Activated T-helper 1 cell treated with anti-CD3 and anti-CD28 coated beads, Interleukin-2, amount 50 U/mL, for 16 hours (primary cell): ENCODE data around the gene LEMD3.
"Not testable (repeated sequence)": the region's sequence is repeated elsewhere in the genome, so short reads cannot be mapped to it uniquely, and the experiment has no call there.

Experiments
- DNase-seq, 2 donors: peaks; one replicate each; pipeline ENCODE4 v3.0.0-alpha.2; 2020; ENCODE audit warnings: low read depth in 1 of 2, low spot score in 1 of 2

Gene LEMD3

GRCh38 chr12:65278576-65279368, 109.4 kb downstream of the LEMD3 start, which contains the start of gene MSRB3:
MSRB3 (plus strand) TSS chr12:65278683; CDS start chr12:65308580, 29,897 bp downstream.
- DNase-seq = no peak

DNA sequence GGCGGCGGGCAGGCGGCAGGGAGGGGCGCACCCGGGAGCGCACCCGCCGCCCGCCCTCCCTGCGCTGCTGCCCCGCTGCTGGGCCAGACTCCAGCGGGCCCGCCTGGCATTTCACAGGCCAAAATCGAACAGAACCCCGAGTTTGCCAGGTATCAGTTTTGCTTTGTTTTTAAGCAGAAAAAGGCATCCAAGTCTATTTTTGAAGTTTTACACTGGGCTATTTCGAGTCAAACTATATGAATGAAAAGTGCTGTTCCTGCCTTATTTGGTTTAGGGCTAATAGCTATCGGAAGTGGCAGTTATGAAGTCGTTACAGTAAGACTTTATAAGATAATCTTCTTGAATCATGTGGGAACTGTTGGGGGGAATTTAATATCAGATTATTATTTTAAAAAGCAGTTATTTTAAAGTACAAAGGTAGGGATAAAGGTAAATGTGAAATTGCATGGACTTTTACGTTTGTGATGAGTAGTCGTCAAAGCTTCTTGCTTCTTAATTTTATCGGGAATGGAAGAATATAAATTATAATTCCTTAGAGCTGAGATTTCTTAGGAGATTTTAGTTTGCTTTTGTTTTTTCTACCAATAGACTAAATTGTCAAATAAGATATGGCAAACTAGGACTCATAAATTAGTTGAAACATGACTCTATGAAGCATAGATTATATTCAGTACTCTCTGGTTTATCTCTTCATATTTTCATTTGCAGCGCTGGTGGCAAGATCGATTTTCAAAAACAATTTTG, 110.2 kb downstream of the LEMD3 start:
- no peak for DNase-seq

- DNase-seq = no peak
Observed at GRCh38 chr12:65280306-65280705, 110.9 kb downstream of the LEMD3 start.

GRCh38 chr12:65282840-65283239, 113.5 kb downstream of the LEMD3 start:
- DNase-seq = no peak

GRCh38 chr12:65285532-65285931, 116.1 kb downstream of the LEMD3 start:
- not testable (repeated sequence) for DNase-seq

DNA sequence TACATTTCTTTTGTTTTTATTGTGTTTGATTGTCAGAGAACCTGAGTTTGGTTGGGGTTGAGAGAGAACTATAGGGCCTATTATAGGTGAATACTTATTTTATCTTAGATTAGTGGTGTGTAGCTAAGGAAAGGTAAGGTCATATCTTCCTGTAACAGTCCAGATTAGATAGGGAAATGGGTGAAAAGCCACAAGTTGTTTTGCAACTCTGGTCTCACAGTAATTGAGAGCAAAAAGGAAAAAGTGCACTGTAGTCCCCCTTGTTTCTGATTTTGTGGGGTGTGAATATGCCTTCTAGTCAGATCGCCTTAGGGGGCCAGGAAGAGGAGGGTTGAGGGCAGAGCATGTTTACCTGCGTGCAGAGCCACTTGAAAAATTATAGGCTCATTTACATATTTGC, 118.0 kb downstream of the LEMD3 start:
- DNase-seq = no peak

DNA sequence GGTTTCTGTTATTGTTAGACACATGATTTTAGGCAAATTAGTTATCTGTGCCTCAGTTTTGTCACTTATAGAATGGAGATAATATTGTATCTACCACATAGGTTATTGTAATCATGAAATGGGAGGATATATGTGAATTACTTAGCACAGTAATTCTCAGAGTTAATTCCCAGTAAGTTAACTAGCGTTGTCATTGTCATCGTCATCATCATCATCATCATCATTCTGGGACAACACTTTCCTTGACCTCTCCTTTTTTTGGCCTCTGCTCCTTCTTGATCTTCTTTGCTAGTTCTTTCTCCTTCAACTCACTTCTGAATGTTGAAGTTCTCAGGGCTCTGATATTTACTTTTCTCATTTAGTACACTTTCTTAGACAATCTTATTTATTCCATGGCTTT, 122.9 kb downstream of the LEMD3 start:
- no peak for DNase-seq

GRCh38 chr12:65293735-65294134, 124.4 kb downstream of the LEMD3 start:
- no peak for DNase-seq

DNA sequence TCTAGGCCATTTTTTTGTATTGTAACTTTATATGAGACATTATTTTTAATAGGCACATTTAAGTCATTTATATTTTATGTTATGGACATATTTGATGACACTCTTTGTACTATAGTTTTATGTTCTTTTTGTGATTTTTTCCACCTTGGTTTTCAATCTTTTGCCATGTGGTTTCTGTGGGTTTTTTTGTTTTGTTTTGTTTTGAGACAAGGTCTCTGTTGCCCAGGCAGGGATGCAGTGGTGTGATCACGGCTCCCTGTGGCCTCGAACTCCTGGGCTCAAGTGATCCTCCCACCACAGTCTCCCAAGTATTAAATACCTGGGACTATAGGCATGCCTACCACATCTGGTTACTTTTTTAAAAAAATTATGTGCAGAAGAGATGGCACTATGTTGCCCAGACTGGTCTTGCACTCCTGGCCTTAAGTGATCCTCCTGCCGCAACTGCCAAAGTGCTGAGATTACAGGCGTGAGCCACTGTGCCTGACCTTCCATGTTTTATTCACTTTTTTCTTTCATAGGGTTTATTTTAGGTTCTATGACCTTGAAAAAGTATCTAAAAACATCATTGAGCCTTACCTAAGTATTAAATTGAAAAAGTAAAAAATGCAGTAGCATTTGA, 125.4 kb downstream of the LEMD3 start:
- no peak for DNase-seq

- no peak for DNase-seq
Observed at GRCh38 chr12:65296508-65297265, 127.3 kb downstream of the LEMD3 start.
